HG03025 (cell line): ENCODE data around the gene SHC2.

Experiments used
- ATAC-seq: cut with Tn5 transposase; IDR thresholded peaks from one replicate; pipeline ENCODE4 v1.9.1; 2021; ENCODE audit warnings: mild to moderate bottlenecking, moderate library complexity; ENCODE audit not compliant: unreplicated experiment, low FRiP score

Gene SHC2

DNA sequence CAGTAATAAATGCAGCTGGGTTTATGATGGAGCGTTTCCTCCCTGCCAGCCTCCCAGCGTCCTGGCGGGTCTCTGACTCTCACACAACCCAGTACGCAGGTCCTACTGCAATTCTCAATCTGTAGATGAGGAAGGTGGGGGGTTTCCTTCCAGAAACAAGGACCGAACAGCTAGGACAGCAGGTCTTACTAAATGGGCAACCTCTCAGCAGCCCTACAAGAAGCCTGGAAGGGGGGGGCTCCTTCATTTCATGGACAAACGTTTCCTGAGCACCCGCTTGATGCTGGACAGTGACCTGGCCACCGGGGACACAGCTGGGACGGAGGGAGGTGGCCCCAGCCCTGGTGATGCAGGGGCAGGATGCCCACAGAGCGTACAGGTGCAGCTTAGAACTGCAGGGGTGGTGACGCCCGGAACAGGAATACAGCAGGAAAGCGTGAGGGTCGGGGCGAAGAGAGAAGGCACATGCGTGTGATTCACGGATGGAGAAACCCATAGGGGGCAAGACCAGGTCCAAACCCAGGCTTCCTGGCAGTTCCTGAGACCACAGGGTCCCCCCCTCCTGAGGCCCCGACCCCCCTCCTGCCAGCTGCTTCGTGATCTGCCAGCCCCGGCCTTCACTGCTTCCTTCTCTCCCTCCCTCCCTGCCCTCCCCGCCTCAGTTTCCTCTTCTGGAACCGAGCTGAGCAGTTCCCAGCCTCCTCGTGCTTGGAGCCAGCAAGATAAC is 51.2 kb downstream of the SHC2 start:
- no peak for ATAC-seq

DNA sequence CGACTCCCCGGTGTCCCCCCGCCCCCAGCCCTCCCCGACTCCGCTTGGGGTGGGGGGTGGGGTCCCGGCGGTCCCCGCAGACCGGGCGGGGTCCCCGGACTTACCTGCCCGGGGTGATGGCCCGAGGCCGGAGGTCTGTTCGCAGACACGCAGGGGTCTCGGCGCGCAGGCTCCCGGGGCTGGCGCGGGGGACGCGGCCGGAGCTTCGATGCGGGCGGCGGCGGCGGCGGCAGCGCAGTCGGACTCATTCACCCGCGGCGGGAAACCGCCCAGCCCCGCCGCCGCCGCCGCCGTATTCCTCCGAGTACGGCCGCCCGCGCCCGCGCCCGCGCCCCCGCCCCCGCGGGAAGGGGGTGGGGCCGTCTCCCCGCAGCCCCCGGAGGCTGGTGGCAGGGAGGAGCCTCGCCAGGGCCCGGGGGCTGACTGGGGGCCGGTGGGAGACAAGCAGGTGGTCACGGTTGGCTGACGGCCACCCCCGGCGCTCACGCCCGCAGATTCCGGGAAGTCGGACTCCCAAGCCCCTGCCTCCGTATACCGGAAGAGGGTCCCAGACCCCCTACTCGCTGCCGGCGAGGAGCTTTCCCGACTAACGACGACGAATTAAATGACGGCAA is 51.8 kb downstream of the SHC2 start, which contains the start of gene C2CD4C:
Gene C2CD4C (minus strand): TSS at position 246 of the 614 bp plus-strand sequence. CDS start 786 bp downstream, outside the sequence.
- ATAC-seq, result no peak

DNA sequence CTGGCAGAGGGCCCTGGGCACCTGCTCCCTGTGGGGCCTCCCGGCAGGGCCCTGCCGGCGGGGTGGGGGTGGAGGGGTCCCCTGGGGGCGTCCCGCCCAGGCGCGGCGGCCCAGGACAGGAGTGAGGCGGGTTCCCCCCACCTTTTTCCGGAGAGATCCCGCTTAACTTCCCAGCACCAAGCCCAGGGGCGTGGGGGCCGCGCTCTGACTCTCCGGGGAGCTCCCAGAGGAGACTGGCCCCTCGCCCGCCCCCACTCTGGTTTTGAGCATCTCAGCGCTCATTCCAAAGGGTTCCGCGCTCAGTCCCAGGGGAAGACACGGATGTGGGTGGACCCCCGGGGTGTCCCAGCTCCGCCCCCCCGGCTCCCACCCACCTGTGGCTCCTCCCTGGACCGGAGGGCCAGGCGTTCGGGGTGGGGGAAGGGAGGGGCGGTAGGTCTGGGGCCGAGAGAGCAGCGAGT is 52.4 kb downstream of the SHC2 start:
- no peak for ATAC-seq

DNA sequence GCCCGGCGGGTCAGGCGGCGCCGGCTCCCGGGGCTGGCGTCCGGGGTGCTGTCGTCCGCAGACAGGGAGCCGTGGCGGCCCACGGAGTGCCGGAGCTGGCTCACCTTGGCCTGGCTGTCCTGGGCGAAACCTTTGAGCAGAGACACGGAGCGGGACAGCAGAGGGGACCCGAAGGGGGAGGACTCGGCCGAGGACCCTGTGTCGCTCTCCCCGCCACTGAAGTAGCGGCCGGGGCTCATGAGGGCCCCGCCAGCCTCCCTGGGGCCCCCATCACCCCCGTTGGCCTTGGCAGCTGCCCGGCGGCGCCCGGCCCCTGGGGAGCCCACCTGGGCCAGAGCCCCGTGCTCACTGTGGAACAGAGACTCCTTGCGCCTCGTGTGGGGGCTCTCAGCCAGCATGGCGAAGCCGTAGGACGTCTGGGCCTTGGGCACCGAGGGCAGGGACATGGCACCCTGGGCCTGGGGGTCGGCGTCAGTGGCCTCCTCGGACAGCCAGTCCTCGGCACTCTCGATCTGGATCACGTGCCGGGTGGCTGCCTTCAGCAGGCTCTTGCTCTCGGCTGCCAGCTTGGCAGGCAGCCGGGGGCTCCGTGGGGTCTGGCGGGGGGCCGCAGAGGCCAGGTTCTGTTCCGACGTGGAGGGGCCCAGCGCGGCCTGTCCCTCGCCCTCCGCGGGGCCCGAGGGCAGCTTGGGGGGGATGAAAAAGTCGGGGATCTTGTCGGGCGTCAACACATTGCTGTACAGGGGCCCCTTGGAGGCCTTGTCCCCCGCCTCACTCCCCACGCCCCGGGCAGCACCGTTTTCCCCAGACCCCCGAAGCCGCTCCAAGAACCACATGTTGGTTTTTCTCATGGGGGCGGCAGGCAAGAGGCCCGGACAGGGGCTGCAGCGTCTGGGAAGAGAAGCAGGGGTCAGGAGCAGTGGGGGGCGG is 53.1 kb downstream of the SHC2 start:
- no peak for ATAC-seq

DNA sequence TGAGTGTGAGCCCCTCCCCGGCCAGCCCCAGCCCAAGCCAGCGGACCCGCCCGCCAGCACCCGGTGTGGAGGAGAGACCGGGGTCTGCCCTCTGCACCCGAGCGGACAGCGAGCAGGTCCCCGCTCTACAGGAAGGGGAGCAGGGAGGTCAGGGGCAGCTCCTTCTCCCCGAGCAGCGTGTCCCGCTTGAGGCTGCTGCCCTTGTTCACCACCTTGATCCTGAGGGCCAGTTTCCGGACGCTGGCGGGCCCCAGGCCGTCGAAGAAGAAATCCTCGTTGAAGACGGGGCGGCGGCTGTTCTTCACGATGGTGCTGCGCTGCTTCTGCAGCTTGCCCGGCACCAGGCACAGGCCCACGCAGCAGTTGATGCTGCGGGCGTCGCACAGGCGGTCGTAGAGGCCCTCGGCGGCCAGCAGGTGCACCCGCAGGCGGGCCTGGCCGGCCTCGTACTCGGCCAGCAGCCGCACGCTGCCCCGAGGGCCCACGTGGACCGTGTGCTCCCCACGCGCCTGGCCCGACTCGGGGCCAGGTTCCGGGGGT is 53.8 kb downstream of the SHC2 start:
- no peak for ATAC-seq

DNA sequence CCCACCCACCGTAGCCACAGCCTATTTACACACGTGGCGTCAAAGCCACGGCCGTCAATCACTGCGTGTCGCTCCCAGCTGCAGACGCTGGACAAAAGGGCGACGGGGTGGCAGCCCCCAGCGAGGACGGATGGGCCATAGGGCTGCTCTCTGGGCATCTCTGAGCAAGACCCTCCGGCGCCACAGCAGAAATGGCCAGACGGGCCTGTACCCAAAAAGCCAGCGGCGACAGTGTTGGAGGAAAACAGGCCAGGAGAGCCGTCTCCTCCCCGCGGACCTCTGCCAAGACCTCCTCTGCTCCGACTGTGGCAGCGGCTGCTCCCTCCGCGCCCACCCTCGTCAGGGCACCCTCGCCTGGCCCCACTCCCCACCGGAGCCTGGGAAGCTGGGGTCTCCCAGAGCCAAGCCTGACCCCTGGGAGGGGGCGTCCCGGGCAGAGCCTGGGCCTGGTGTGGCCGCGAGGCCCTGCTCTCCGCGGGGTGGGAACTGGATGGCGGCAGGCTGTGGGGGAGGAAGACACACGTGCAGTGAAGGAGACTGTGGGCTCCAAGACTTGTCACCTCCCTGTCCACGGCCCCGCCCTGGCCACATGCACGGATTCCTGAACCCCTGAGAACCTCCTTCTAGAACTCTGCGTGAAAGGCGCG is 54.6 kb downstream of the SHC2 start:
- ATAC-seq, result no peak

DNA sequence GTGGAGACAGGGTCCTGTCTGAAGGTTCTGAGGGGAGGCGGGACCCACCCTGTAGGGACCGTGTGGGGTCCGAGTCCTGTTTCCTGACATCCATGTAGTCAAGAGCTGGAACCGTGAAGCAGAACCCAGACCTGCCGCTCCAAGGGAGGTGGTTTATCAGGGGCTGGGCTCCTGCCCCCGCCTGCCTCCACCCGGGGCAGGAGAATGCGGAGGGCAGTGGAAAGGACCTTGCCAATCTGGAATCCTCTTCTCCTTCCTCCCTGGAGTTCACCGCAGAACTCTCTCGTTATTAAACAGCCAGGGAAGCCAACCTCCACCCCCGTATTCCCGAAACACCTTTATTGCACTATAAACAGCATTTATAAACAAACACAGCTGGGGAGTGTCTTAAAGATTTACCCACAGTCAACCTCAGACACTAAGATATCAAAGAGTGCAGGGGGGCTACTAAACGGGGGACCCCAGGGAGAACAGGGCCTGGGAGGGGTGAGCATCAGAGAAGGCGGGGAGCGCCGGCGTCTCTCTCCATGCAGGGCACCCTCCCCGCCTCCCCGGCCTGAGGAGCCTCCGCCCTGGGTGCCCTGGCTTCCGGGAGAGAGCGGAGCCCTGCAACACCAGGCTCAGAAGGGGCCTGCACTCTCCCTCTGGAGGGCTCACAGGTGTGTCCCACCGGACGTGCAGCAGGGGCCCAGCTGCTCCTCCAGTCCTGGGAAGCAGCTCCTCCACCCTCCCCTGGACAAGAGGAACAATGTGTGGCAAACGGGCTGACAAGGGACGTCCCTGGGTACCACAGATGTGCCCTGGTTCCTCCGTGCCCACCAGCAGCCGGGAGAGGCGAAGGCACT is 55.5 kb downstream of the SHC2 start:
- ATAC-seq, result no peak

DNA sequence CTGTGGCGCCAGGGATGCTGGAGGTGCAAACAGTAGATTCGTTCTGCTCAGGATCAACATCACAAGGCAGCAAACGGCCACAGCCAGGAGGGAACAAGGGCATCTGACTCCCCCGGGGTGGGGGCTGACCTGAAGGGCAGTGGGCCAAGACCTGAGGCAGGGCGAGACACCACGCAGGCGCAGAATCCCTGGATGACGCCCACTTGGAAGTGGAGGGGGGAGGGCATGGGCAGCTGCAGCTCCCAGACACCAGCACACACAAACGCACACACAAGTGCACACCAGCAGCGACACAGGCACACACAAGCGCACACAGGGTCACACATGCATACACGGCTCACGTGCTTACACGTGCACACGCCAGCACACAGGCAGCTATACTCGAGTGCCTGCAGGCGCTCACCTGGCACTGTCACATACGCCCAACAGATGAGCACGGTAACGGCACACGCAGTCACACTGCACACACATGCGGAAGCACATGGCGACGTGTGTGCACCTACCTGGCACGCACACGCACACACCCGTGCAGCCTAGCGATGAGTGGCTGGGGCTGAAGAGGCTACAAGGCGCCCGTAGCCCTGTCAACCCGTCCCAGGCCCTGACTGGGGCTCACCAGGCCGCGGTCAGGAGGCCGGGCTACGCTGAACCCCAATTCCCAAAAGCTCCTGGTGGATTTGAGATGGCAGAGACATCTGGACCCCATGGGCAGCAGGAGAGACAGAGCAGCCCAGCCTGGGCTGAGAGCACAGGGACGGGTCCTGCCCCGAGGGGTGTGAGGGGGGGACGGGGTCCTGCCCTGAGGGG is 57.4 kb downstream of the SHC2 start:
- no peak for ATAC-seq

DNA sequence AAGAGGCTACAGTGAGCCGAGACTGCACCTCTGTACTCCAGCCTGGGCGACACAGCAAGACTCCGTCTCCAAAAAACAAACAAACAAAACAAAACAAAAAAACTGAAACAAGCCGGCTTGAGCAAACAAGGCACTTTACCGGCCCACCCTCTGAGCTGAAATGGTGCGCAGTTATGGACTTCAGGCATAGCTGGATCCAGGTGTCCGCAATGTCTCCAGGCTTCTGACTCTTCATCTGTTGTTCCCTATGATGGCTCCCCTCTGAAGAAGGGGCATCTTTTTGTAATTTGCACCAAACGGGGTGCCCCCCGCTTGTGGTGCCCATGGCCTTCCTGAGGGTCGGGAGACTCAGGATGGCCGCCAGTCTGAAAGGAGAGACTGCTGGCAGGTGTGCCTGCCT is 58.0 kb downstream of the SHC2 start:
- no peak for ATAC-seq

DNA sequence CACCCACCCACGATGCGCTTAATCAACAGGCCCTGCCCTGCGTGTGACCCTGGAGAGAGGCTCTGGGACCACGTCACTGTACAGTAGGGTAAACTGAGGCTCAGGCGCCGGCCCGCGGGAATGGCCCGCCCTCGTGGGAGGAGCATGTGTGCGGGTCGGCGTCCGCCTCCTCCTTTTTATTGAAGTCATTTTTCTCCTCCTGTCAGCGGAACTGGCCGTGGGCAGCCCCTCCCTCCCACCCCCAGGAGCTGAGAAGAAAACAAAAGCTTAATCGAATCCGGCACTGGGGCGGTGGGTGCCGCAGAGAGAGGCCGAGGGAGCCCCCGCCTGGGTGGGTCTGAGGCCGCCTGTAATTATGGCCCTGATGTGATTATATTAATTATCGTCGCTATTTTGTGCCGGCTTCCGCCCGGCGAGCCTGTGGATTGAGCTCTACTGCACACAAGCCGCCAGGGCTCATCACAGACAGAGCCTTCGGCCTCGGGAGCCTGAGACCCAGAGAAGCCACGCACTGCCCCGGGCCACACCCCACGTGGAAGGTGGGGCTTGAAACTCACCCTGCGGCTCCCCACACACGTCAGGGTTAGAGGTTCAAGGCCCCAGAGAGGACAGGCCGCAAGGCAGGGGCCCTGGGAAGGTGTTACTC is 58.8 kb downstream of the SHC2 start:
- no peak for ATAC-seq

DNA sequence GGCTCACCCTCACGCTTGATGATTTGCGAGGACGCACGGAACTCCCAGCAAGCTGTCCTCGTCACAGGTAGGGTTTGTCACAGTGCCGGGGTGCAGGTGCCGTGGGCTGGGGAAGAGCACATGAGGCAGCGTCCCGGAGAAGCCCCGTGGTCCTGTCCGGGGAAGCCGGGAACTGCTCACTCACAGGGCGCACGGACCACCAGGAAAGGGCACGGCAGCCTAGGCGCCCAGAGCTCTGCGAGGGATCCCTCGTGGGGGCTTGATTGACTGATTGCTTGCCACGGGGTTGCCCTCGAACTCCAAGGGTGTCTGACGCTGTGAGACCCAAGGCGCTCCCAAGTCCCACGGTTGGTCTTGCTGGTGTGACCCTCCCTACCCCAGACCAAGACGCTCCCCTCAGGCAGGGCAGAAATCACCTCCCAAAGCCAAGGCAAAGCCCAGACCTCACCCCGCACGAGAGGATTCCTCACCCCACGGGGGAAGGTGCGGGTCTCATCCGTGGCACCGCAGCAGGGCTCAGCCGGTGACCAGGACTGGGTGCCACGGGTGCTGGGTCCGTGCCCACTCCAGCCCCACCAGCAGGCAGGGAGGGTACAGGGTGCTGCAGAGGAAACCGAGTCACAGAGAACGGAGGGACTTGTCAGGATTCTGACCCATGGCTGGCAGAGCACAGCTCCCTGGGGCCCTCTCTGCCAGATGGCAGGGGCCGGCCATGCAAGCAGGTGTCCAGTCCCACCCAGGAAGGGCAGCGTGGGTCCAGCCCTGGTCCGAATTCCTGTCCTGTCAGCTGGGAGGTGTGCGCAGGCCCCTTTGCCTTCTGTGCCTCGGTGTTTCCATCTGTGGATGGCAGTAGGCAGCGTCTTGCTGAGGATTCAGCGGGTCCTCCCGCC is 59.6 kb downstream of the SHC2 start:
- ATAC-seq, result no peak

DNA sequence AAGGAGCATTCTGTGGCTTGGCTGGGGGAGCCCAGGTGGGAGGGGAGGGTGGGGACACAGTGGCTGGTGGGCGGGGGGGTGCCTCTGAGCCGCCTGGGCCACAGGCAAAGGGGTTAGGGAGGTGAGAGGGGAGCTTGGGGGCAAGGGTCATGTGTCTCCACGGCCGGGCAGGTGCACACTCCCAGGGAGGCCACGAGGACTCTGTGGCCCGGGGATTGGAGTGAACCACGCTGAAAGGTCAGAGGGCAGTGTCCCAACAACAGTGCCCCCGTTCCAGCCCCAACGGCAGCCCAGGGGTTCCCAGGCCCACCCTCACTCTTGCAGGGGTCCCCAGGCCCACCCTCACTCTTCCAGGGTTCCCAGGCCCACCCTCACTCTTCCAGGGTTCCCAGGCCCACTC is 61.5 kb downstream of the SHC2 start:
- ATAC-seq, result no peak

DNA sequence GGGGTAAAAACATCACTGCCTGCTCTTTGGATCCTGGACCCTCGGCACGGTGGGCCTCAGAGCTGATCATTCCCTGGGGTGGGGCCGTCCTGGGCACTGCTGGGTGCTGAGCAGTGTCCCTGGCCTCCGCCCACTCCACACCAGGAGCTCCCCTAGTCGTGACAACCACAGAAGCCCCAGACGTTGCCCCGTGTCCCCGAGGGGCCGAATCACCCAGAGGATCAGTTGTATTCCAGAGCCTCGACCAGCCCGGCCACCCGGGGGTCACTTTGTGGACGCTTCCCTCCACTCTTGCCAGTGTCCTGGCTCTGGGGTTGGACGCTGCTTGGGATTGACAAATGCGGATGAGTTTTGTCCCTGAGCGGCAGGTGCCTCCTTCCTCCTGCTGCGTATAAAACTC is 62.1 kb downstream of the SHC2 start:
- ATAC-seq, result no peak

DNA sequence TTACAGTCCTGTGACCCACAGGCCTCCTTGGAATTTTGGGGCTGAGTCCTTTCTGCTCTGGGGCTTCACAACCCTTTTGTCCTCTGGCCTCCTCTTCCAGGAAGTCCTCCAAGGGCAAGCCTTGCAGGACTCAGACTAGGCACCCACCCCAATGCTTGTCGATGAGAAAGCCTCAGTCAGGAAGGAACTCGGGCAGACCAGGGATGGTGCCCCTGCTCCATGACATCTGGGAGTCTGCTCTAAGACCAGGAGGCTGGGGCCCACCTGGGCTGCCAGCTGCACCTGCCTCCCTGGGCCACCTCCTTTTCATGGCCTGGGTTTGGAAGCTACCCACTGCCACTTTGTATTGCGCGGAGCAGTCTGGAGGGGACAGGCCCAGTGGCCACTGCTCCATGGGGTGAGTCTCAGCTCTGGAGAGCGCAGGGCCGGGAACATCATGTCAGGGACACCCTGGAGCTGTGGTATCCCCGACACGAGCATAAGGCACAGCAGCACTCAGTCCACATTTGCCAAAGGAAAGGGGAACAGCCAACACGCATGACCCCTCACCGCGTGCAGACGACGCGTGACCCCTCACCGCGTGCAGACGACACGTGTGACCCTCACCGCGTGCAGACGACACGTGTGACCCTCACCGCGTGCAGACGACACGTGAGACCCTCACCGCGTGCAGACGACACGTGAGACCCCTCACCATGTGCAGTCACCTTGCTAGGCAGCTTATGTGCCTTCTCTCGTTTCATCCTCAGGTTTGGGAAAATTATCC is 62.7 kb downstream of the SHC2 start:
- no peak for ATAC-seq

DNA sequence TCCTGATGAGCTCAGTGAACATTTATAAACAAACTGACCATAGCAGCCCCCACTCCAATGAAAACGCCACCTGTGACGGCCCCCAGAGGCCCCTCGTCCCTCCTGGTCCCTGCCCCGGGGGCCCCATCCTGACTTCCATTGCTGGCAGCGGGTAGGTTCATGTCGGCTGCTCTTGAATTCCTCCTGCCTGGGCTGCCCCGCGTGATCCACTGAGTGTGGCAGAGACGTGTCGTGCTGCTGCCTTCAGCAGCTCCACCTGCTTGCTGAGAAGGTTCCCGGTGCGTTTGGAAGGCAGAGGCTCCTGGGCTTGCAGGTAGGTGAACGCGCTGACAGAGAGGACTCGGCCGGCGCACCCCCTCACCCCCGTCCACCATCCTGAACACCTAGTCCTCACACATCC is 63.5 kb downstream of the SHC2 start:
- no peak for ATAC-seq

DNA sequence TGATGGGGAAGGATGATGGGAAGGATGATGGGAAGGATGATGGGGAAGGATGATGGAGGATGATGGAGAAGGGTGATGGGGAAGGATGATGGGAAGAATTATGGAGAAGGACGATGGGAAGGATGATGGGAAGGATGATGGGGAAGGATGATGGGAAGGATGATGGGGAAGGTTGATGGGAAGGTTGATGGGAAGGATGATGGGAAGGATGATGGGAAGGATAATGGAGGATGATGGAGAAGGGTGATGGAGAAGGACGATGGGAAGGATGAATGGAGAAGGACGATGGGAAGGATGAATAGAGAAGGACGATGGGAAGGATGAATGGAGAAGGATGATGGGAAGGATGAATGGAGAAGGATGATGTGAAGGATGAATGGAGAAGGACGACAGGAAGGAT is 65.4 kb downstream of the SHC2 start:
- ATAC-seq, result no peak
